Testis (tissue), 2 donors: ENCODE data around the gene EYA3.

ENCODE experiments used
- CTCF ChIP-seq, 3 experiments: fragments of 450-650 bp in 2 of 3; fragments of 200-600 bp in 1 of 3; sonication (generic) in 1 of 3; IDR thresholded peaks; one replicate each; pipeline ENCODE4 v1.5.1; 2016 to 2019; ENCODE audit warnings: antibody characterized with exemption in 3 of 3, mild to moderate bottlenecking in 2 of 3, moderate library complexity in 1 of 3
- POLR2A ChIP-seq: fragments of 450-650 bp; IDR thresholded peaks from one replicate; pipeline ENCODE4 v1.6.1; 2017; ENCODE audit warnings: antibody characterized with exemption, mild to moderate bottlenecking, moderate library complexity

- TF ChIP-seq CTCF (IDR thresholded peaks at IDR 0.05) (no peak), POLR2A (no peak)
Measured at GRCh38 chr1:28067523-28068090, 20.8 kb downstream of the EYA3 start.
